ENCODE measurements around the gene PIAS3.
"Not testable (repeated sequence)": the region's sequence is repeated elsewhere in the genome, so short reads cannot be mapped to it uniquely, and the experiment has no call there.

Gene PIAS3

GRCh38 chr1:145877923-145878486 is 19.1 kb upstream of the PIAS3 start:
- in situ Hi-C loops (cut with HindIII; ENCODE audit: low sequenced_read_pairs): no loop called here

GRCh38 chr1:145874646-145875045 is 15.8 kb upstream of the PIAS3 start:
- in situ Hi-C loops (cut with HindIII; ENCODE audit: low sequenced_read_pairs): no loop called here

GRCh38 chr1:145871994-145872924 is 13.4 kb upstream of the PIAS3 start:
- in situ Hi-C loops (cut with HindIII; ENCODE audit: low sequenced_read_pairs): no loop called here

GRCh38 chr1:145868232-145868631 is 9.4 kb upstream of the PIAS3 start:
- in situ Hi-C loops (cut with HindIII; ENCODE audit: low sequenced_read_pairs): no loop called here

- in situ Hi-C loops (cut with HindIII; ENCODE audit: low sequenced_read_pairs): no loop called here
Observed at GRCh38 chr1:145863282-145864018, 4.6 kb upstream of the PIAS3 start.

- in situ Hi-C loops (cut with HindIII; ENCODE audit: low sequenced_read_pairs): loop anchor here (5.0 kb wide), 1 partner anchor 103 kb away; the partner anchor contains the start of genes ANKRD34A and POLR3GL
Observed at GRCh38 chr1:145859491-145860023, 676 bp upstream of the PIAS3 start.

GRCh38 chr1:145858238-145858900 is 512 bp downstream of the PIAS3 start:
- in situ Hi-C loops (cut with HindIII; ENCODE audit: low sequenced_read_pairs): loop anchor here (5.0 kb wide), 1 partner anchor 104 kb away; the partner anchor contains the start of genes ANKRD34A and POLR3GL

GRCh38 chr1:145857170-145857569 is 1.7 kb downstream of the PIAS3 start:
- in situ Hi-C loops (cut with HindIII; ENCODE audit: low sequenced_read_pairs): loop anchor here (5.0 kb wide), 1 partner anchor 105 kb away; the partner anchor contains the start of genes ANKRD34A and POLR3GL

GRCh38 chr1:145855426-145855948 is 3.4 kb downstream of the PIAS3 start:
- in situ Hi-C loops (cut with HindIII; ENCODE audit: low sequenced_read_pairs): loop anchor here (5.0 kb wide), 1 partner anchor 107 kb away; the partner anchor contains the start of genes ANKRD34A and POLR3GL

GRCh38 chr1:145849356-145850160 is 9.3 kb downstream of the PIAS3 start:
- in situ Hi-C loops (cut with HindIII; ENCODE audit: low sequenced_read_pairs): no loop called here

- in situ Hi-C loops (cut with HindIII; ENCODE audit: low sequenced_read_pairs): no loop called here
Observed at GRCh38 chr1:145847827-145848226, 11.1 kb downstream of the PIAS3 start.

- in situ Hi-C loops (cut with HindIII; ENCODE audit: low sequenced_read_pairs): no loop called here
Observed at GRCh38 chr1:145846201-145846612, 12.7 kb downstream of the PIAS3 start.

- in situ Hi-C loops (cut with HindIII; ENCODE audit: low sequenced_read_pairs): no loop called here
Observed at GRCh38 chr1:145845514-145846161, 13.2 kb downstream of the PIAS3 start, which contains the start of gene NUDT17. Gene NUDT17 (plus strand): TSS chr1:145845630. CDS start chr1:145845641, 11 bp downstream.

GRCh38 chr1:145845144-145845513 is 13.8 kb downstream of the PIAS3 start:
- in situ Hi-C loops (cut with HindIII; ENCODE audit: low sequenced_read_pairs): no loop called here

GRCh38 chr1:145843031-145843430 is 15.8 kb downstream of the PIAS3 start:
- in situ Hi-C loops (cut with HindIII; ENCODE audit: low sequenced_read_pairs): no loop called here

- in situ Hi-C loops (cut with HindIII; ENCODE audit: low sequenced_read_pairs): no loop called here
Observed at GRCh38 chr1:145837656-145838055, 21.2 kb downstream of the PIAS3 start.

- in situ Hi-C loops (cut with HindIII; ENCODE audit: low sequenced_read_pairs): not testable (repeated sequence)
Observed at GRCh38 chr1:145830810-145831209, 28.1 kb downstream of the PIAS3 start.

GRCh38 chr1:145828367-145829026 is 30.4 kb downstream of the PIAS3 start:
- in situ Hi-C loops (cut with HindIII; ENCODE audit: low sequenced_read_pairs): no loop called here
